ENCODE results near the gene TBC1D3L. TPM values are rescaled to one million over a fixed set of nuclear protein-coding genes. Genes with fewer than 3 reads are reported as not detected.

Gene TBC1D3L
- total RNA-seq: 3.6 and 3.8 TPM in 2 replicates

GRCh38 chr17:37988960-37989359 lies at the start of gene TBC1D3L:
Gene TBC1D3L, minus strand, starts transcription at chr17:37989060. Its CDS starts 1,540 bp downstream, at chr17:37987520.

GRCh38 chr17:38003676-38004075 lies 14.8 kb upstream of the TBC1D3L start, which contains the start of gene TBC1D3D:
Gene TBC1D3D, plus strand, starts transcription at chr17:38003976. Its CDS starts 1,585 bp downstream, at chr17:38005561.

Other genes starting within 250 kb of the TBC1D3L start
- 2.9 TPM in 1 of 2 replicates, not detected in the other for gene HNF1B, start 244.0 kb downstream of the TBC1D3L start, total RNA-seq
- gene TBC1D3K, start 64.6 kb downstream of the TBC1D3L start, total RNA-seq: not detected in 2 replicates
- not detected in 2 replicates for gene TBC1D3D, start 14.9 kb upstream of the TBC1D3L start, total RNA-seq
- gene TBC1D3C, start 79.6 kb upstream of the TBC1D3L start, total RNA-seq: not detected in 2 replicates
- not detected in 2 replicates for gene TBC1D3E, start 138.9 kb upstream of the TBC1D3L start, total RNA-seq
- not detected in 2 replicates for gene TBC1D3, start 203.5 kb upstream of the TBC1D3L start, total RNA-seq

Measured in tracheal epithelial cell (primary cell).